PFSK-1 (cell line): ENCODE results near the gene GREB1.

ENCODE experiments used
- POLR2AphosphoS5 ChIP-seq: IDR thresholded peaks from 2 replicates; pipeline ENCODE4 v1.6.1; 2012; ENCODE audit warnings: low read depth, mild to moderate bottlenecking, control low read depth, low read length, moderate library complexity
- SIN3A ChIP-seq: IDR thresholded peaks from 2 replicates; pipeline ENCODE4 v1.6.1; 2012; ENCODE audit warnings: mild to moderate bottlenecking, low read length, moderate library complexity, borderline replicate concordance; ENCODE audit not compliant: insufficient read depth
- TAF1 ChIP-seq: IDR thresholded peaks from 2 replicates; pipeline ENCODE4 v1.6.1; 2012; ENCODE audit warnings: low read length, control low read depth, borderline replicate concordance; ENCODE audit not compliant: insufficient read depth
- TF ChIP-seq, protein P1 (sequence below), 2 experiments: IDR thresholded peaks; 2 replicates each; pipeline versions ENCODE4 v1.6.1 to v1.8.0; 2011 to 2012; ENCODE audit warnings: low read depth in 2 of 2, low read length in 2 of 2, control low read depth in 1 of 2, inconsistent platforms in 1 of 2, mild to moderate bottlenecking in 1 of 2, moderate library complexity in 1 of 2; ENCODE audit not compliant: insufficient read depth in 1 of 2

DNA sequence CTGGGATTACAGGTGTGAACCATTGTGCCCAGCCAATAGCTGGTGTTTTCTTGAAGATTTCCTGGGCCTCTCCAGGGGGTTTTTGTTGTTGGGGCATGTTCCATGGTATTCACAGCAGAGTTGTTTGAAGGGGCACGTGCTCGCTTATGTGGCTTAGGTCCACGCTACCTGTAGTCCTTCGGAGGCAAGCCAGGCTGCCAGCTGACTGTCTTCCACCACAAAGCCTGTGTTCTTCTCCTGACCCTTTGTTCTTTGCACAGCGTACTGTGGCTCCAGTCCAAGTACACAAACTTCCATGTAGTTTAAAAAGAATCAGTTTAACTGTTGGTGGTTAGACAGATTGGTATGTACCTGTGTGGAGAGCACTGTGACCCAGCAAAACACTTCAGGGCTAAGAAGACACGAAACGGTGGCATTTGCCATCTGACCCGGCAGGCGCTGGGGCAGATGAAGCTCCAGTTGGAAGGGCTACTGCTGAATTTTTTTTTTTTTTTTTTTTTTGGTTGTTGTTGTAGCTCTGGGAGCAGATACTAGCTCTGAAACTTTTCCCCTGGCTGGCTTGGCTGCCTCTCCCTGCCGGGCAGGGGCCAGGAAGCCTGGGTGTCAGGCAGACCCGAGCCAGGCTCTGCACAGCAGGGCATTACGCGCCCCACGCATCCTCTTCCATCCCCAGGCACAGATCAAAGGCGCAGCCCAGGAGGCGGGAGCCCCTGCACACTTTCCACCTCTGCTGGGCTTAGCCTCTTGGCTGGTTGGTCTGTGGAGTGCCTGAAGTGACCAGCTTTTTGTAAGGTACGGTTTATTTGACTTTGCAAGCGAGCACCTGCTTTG is 5.7 kb downstream of the GREB1 start:
- TF ChIP-seq POLR2AphosphoS5 = no peak
- TF ChIP-seq, protein P1, sequence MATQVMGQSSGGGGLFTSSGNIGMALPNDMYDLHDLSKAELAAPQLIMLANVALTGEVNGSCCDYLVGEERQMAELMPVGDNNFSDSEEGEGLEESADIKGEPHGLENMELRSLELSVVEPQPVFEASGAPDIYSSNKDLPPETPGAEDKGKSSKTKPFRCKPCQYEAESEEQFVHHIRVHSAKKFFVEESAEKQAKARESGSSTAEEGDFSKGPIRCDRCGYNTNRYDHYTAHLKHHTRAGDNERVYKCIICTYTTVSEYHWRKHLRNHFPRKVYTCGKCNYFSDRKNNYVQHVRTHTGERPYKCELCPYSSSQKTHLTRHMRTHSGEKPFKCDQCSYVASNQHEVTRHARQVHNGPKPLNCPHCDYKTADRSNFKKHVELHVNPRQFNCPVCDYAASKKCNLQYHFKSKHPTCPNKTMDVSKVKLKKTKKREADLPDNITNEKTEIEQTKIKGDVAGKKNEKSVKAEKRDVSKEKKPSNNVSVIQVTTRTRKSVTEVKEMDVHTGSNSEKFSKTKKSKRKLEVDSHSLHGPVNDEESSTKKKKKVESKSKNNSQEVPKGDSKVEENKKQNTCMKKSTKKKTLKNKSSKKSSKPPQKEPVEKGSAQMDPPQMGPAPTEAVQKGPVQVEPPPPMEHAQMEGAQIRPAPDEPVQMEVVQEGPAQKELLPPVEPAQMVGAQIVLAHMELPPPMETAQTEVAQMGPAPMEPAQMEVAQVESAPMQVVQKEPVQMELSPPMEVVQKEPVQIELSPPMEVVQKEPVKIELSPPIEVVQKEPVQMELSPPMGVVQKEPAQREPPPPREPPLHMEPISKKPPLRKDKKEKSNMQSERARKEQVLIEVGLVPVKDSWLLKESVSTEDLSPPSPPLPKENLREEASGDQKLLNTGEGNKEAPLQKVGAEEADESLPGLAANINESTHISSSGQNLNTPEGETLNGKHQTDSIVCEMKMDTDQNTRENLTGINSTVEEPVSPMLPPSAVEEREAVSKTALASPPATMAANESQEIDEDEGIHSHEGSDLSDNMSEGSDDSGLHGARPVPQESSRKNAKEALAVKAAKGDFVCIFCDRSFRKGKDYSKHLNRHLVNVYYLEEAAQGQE (IDR thresholded peaks at IDR 0.05; ENCODE audit: insufficient read depth in 1 of 2, low read depth in 2 of 2, low read length in 2 of 2) = no peak
- TF ChIP-seq TAF1 = no peak
- TF ChIP-seq SIN3A = no peak
